ENCODE results near the gene FAHD1. TPM values are rescaled to one million over a fixed set of nuclear protein-coding genes. Genes with fewer than 3 reads are reported as not detected.

Gene FAHD1
- total RNA-seq (2014; rRNA removed; shearing (Covaris generic)) = 29.2 and 33.0 TPM in 2 replicates
- polyA plus RNA-seq (2014; cell fraction: nucleus; rRNA removed) = 35.3 and 57.2 TPM in 2 replicates

GRCh38 chr16:1826691-1827573 lies at the start of gene FAHD1, which contains the start of gene HAGH:
TSS of gene FAHD1 (plus strand) at chr16:1827206. CDS start at chr16:1827239, 33 bp downstream.
TSS of gene HAGH (minus strand) at chr16:1826825. CDS start at chr16:1826787, 38 bp downstream.
- peak; percentile 92 for DNase-seq (ENCODE audit: extremely low read depth, low read depth)

GRCh38 chr16:1777375-1778199 lies 49.4 kb upstream of the FAHD1 start:
- no peak for DNase-seq (ENCODE audit: extremely low read depth, low read depth)

- no peak for DNase-seq (ENCODE audit: extremely low read depth, low read depth)
Observed at GRCh38 chr16:1778200-1779179, 48.5 kb upstream of the FAHD1 start.

GRCh38 chr16:1779234-1779701 lies 47.7 kb upstream of the FAHD1 start:
- DNase-seq (ENCODE audit: extremely low read depth, low read depth) = no peak

- DNase-seq (ENCODE audit: extremely low read depth, low read depth) = no peak
Observed at GRCh38 chr16:1779741-1780676, 47.0 kb upstream of the FAHD1 start.

GRCh38 chr16:1780677-1781072 lies 46.3 kb upstream of the FAHD1 start:
- no peak for DNase-seq (ENCODE audit: extremely low read depth, low read depth)

- DNase-seq (ENCODE audit: extremely low read depth, low read depth) = no peak
Observed at GRCh38 chr16:1781254-1781653, 45.8 kb upstream of the FAHD1 start.

- no peak for DNase-seq (ENCODE audit: extremely low read depth, low read depth)
Observed at GRCh38 chr16:1781758-1782407, 45.1 kb upstream of the FAHD1 start.

- peak; percentile 100 for DNase-seq (ENCODE audit: extremely low read depth, low read depth)
Observed at GRCh38 chr16:1782408-1783264, 44.4 kb upstream of the FAHD1 start, which contains the start of the genes NUBP2 and SPSB3. TSS of gene NUBP2 (plus strand) at chr16:1782960. CDS start at chr16:1783021, 61 bp downstream. TSS of gene SPSB3 (minus strand) at chr16:1782571. CDS start at chr16:1781483, 1,088 bp downstream.

GRCh38 chr16:1784977-1785845 lies 41.8 kb upstream of the FAHD1 start:
- no peak for DNase-seq (ENCODE audit: extremely low read depth, low read depth)

GRCh38 chr16:1785846-1786170 lies 41.2 kb upstream of the FAHD1 start:
- DNase-seq (ENCODE audit: extremely low read depth, low read depth) = no peak

- DNase-seq (ENCODE audit: extremely low read depth, low read depth) = no peak
Observed at GRCh38 chr16:1786242-1787055, 40.6 kb upstream of the FAHD1 start.

GRCh38 chr16:1787056-1787321 lies 40.0 kb upstream of the FAHD1 start:
- DNase-seq (ENCODE audit: extremely low read depth, low read depth) = no peak

GRCh38 chr16:1787322-1788094 lies 39.5 kb upstream of the FAHD1 start:
- DNase-seq (ENCODE audit: extremely low read depth, low read depth) = no peak

- no peak for DNase-seq (ENCODE audit: extremely low read depth, low read depth)
Observed at GRCh38 chr16:1788095-1788707, 38.8 kb upstream of the FAHD1 start.

Measured in NCI-H460 (cell line).